Choroid plexus epithelial cell (primary cell): ENCODE measurements around the gene FILIP1L.

ENCODE experiments used
- DNase-seq: peaks from one replicate; pipeline ENCODE4 v3.0.0-alpha.2; 2010; ENCODE audit warnings: low read depth
- H3K4me3 ChIP-seq: 2 replicates; pipeline ENCODE4 v1.5.1; 2011; ENCODE audit warnings: low read depth, mild to moderate bottlenecking, control low read depth, low read length, moderate library complexity
- CTCF ChIP-seq: conservative IDR thresholded peaks from 2 replicates; pipeline ENCODE4 v1.5.1; 2011; ENCODE audit warnings: low read depth, mild to moderate bottlenecking, control low read depth, inconsistent platforms, low read length, moderate library complexity

The FILIP1L gene

GRCh38 chr3:100106531-100107141, 7.7 kb downstream of the FILIP1L start:
- TF ChIP-seq CTCF, result no peak
- peak; percentile 88 for DNase-seq
- no peak overlapping the region for H3K4me3 ChIP-seq

GRCh38 chr3:100106094-100106493, 8.2 kb downstream of the FILIP1L start:
- no peak for TF ChIP-seq CTCF

GRCh38 chr3:100105501-100105900, 8.8 kb downstream of the FILIP1L start:
- peak; percentile 63 for DNase-seq
- H3K4me3 ChIP-seq, result no peak overlapping the region
- no peak for TF ChIP-seq CTCF

More at GRCh38 chr3:100106094-100106493, 8.2 kb downstream of the FILIP1L start:
- H3K4me3 ChIP-seq, result no peak overlapping the region
- DNase-seq, result no peak

- H3K4me3 ChIP-seq, result no peak overlapping the region
- DNase-seq, result no peak
- TF ChIP-seq CTCF, result no peak
These were observed 9.4 kb downstream of the FILIP1L start for GRCh38 chr3:100104817-100105413.

- DNase-seq, result no peak
- no peak overlapping the region for H3K4me3 ChIP-seq
- no peak for TF ChIP-seq CTCF
These were observed 9.9 kb downstream of the FILIP1L start for GRCh38 chr3:100104442-100104798.

GRCh38 chr3:100103558-100104441, 10.5 kb downstream of the FILIP1L start:
- DNase-seq, result peak; percentile 88
- no peak overlapping the region for H3K4me3 ChIP-seq
- TF ChIP-seq CTCF, result no peak
